K562 (cell line): ENCODE results near the gene ADCYAP1. TPM values are rescaled to one million over a fixed set of nuclear protein-coding genes. Genes with fewer than 3 reads are reported as not detected.

Experiments used
- ETS2 ChIP-seq: IDR thresholded peaks from 2 replicates; pipeline ENCODE4 v1.6.1; 2016; ENCODE audit warnings: borderline replicate concordance, missing genetic modification characterization, mild to moderate bottlenecking, moderate library complexity, missing compliant biosample characterization; ENCODE audit not compliant: poor library complexity, severe bottlenecking
- FOXA3 ChIP-seq, 2 experiments: fragments of 450-650 bp in 1 of 2; sonication (generic) in 1 of 2; formaldehyde crosslinking; IDR thresholded peaks in 1 of 2; conservative IDR thresholded peaks in 1 of 2; 2 replicates each; pipeline versions ENCODE4 v1.4.0 to v1.8.0; 2020 to 2022; ENCODE audit warnings: mild to moderate bottlenecking in 2 of 2, missing genetic modification reagents in 1 of 2
- IRF2 ChIP-seq: sonication (generic); formaldehyde crosslinking; IDR thresholded peaks from 2 replicates; pipeline ENCODE4 v1.8.1; 2022; ENCODE audit warnings: mild to moderate bottlenecking, missing genetic modification reagents
- LCOR ChIP-seq: sonication (generic); formaldehyde crosslinking; IDR thresholded peaks from 2 replicates; pipeline ENCODE4 v1.8.0; 2022; ENCODE audit warnings: mild to moderate bottlenecking, missing genetic modification reagents
- MED1 ChIP-seq: sonication (generic); formaldehyde crosslinking; IDR thresholded peaks from 2 replicates; pipeline ENCODE4 v1.8.1; 2023; ENCODE audit warnings: missing genetic modification reagents, borderline replicate concordance
- NR4A1 ChIP-seq, 2 experiments: fragments of 250-450 bp in 1 of 2; fragments of 450-650 bp in 1 of 2; sonication (Bioruptor Pico) in 1 of 2; IDR thresholded peaks; 2 replicates each; pipeline versions ENCODE4 v1.4.0 to v1.6.1; 2016 to 2020; ENCODE audit warnings: mild to moderate bottlenecking in 2 of 2, missing compliant biosample characterization in 1 of 2, missing genetic modification characterization in 1 of 2, moderate library complexity in 1 of 2
- PKNOX1 ChIP-seq: fragments of 450-650 bp; IDR thresholded peaks from 2 replicates; pipeline ENCODE4 v1.6.1; 2016
- REST ChIP-seq, 2 experiments: fragments of 450-650 bp; formaldehyde crosslinking in 1 of 2; IDR thresholded peaks; 2 replicates each; pipeline versions ENCODE4 v1.4.0 to v1.6.1; 2014 to 2020; ENCODE audit warnings: mild to moderate bottlenecking in 2 of 2, borderline replicate concordance in 1 of 2, low read depth in 1 of 2
- SREBF2 ChIP-seq: sonication (generic); formaldehyde crosslinking; IDR thresholded peaks from 2 replicates; pipeline ENCODE4 v1.4.0; 2020; ENCODE audit warnings: mild to moderate bottlenecking, missing genetic modification reagents
- SRF ChIP-seq, 2 experiments: fragments of 250-450, 450-650 bp in 1 of 2; sonication (Bioruptor Pico) in 1 of 2; sonication (generic) in 1 of 2; formaldehyde crosslinking; IDR thresholded peaks; 2 replicates each; pipeline versions ENCODE4 v1.5.0 to v1.5.1; 2020 to 2022; ENCODE audit warnings: mild to moderate bottlenecking in 1 of 2, missing genetic modification reagents in 1 of 2
- ZNF584 ChIP-seq: fragments of 200-800 bp; sonication (Bioruptor generic); IDR thresholded peaks from 2 replicates; pipeline ENCODE4 v1.6.1; 2016; ENCODE audit warnings: low read depth, mild to moderate bottlenecking, missing genetic modification characterization, missing compliant biosample characterization
- polyA plus RNA-seq, 8 experiments: library from polyadenylated mRNA; depleted of rRNA in 4 of 8; stranded (reverse) in 5 of 8; unstranded in 3 of 8; fragments of >200 nt; fragmentation: Nextera tagmentation in 2 of 8; fragmentation: Illumina TruSeq in 1 of 8; extraction: Ambion mirVana in 2 of 8; extraction: Trizol in 1 of 8; gene quantifications; 2 replicates each; pipeline versions ENCODE4 v1.2.1 to v1.2.3, GENCODE V29; 2011 to 2014; ENCODE audit warnings: inconsistent platforms in 1 of 8, missing spikeins in 1 of 8
- total RNA-seq, 7 experiments: library from RNA; depleted of rRNA in 6 of 7; stranded (reverse); fragments of >200 nt in 6 of 7; fragmentation: Illumina TruSeq in 2 of 7; extraction: Trizol in 2 of 7; gene quantifications; 2 replicates each; pipeline versions ENCODE4 v1.2.1 to v1.2.3, GENCODE V29; 2011 to 2021; ENCODE audit warnings: low replicate concordance in 1 of 7

The ADCYAP1 gene
- total and polyA plus RNA-seq, 9 of the 15 experiments (the other 6 are each of a cell fraction or from before 2014, with no cell fraction given), result 0.03 TPM; not detected in 8

- TF ChIP-seq REST (IDR thresholded peaks at IDR 0.05; ENCODE audit: borderline replicate concordance) (peak; percentile 100), REST (CRISPR knock-in tag; IDR thresholded peaks at IDR 0.05; ENCODE audit: low read depth) (peak; percentile 99), SREBF2 (CRISPR knock-in tag) (no peak), PKNOX1 (peak; percentile 34; the same call in 1 of the 2 replicates), LCOR (CRISPR knock-in tag) (0 out of 2 replicates have a peak, but pooled peaks have one; percentile 36), MED1 (CRISPR knock-in tag) (no peak), FOXA3 (CRISPR knock-in tag; conservative IDR thresholded peaks at IDR 0.05 in 1 of 2, IDR thresholded peaks at IDR 0.05 in 1 of 2) (0 out of 4 replicates have a peak, but pooled peaks of 1 of the 2 experiments have one; percentile 26), SRF (CRISPR knock-in tag; IDR thresholded peaks at IDR 0.05) (peak in 1 of 2 experiments; percentile 78; a peak in 2 of 4 replicates), NR4A1 (CRISPR knock-in tag; IDR thresholded peaks at IDR 0.05) (no peak), NR4A1 (tag; IDR thresholded peaks at IDR 0.05) (0 out of 2 replicates have a peak, but pooled peaks have one; percentile 24), ETS2 (tag) (no peak), ZNF584 (CRISPR knock-in tag) (peak; percentile 83; the same call in 1 of the 2 replicates), IRF2 (CRISPR knock-in tag) (no peak)
Observed at GRCh38 chr18:903701-904100, 970 bp upstream of the ADCYAP1 start (continued).
